HepG2 (cell line): ENCODE measurements around the gene AGGF1. TPM values are rescaled to one million over a fixed set of nuclear protein-coding genes. Genes with fewer than 3 reads are reported as not detected.
A peak's percentile ranks its signal among the peaks of the same experiment; 100 is the strongest.

Source experiments
- AGO1 ChIP-seq: fragments of 200-400 bp; formaldehyde crosslinking; IDR thresholded peaks from 2 replicates; pipeline ENCODE4 v1.6.1; 2017; ENCODE audit warnings: mild to moderate bottlenecking, low read depth, low read length, moderate library complexity; ENCODE audit not compliant: poor library complexity, severe bottlenecking
- BRF2 ChIP-seq: sonication (generic); formaldehyde crosslinking; IDR thresholded peaks from 2 replicates; pipeline ENCODE4 v1.8.1; 2022; ENCODE audit warnings: mild to moderate bottlenecking, missing genetic modification reagents
- CREB1 ChIP-seq, 2 experiments: fragments of 450-650 bp in 1 of 2; IDR thresholded peaks; 2 replicates each; pipeline ENCODE4 v1.6.1; 2016 to 2017; ENCODE audit warnings: control low read depth in 1 of 2, mild to moderate bottlenecking in 1 of 2, missing compliant biosample characterization in 1 of 2, missing genetic modification characterization in 1 of 2
- CTCF ChIP-seq: sonication (generic); formaldehyde crosslinking; IDR thresholded peaks from 2 replicates; pipeline ENCODE4 v1.5.0; 2020; ENCODE audit warnings: mild to moderate bottlenecking, missing genetic modification reagents, moderate library complexity
- FOSL2 ChIP-seq: sonication (generic); formaldehyde crosslinking; IDR thresholded peaks from 2 replicates; pipeline ENCODE4 v1.4.0; 2020; ENCODE audit warnings: missing genetic modification reagents
- FOXA1 ChIP-seq, 2 experiments: fragments of 450-650 bp in 1 of 2; sonication (generic) in 1 of 2; formaldehyde crosslinking in 1 of 2; IDR thresholded peaks; 2 replicates each; pipeline versions ENCODE4 v1.4.0 to v1.6.1; 2016 to 2020; ENCODE audit warnings: missing genetic modification reagents in 1 of 2
- FOXJ3 ChIP-seq: sonication (generic); formaldehyde crosslinking; IDR thresholded peaks from 2 replicates; pipeline ENCODE4 v1.4.0; 2020; ENCODE audit warnings: missing genetic modification reagents, mild to moderate bottlenecking, borderline replicate concordance
- GFI1 ChIP-seq: sonication (generic); formaldehyde crosslinking; IDR thresholded peaks from 2 replicates; pipeline ENCODE4 v1.5.0; 2020; ENCODE audit warnings: missing genetic modification reagents, mild to moderate bottlenecking, borderline replicate concordance
- KAT8 ChIP-seq: IDR thresholded peaks from 2 replicates; pipeline ENCODE4 v1.6.1; 2016; ENCODE audit warnings: missing genetic modification reagents, missing compliant biosample characterization
- KDM5A ChIP-seq: fragments of 200-600 bp; sonication (generic); IDR thresholded peaks from 2 replicates; pipeline ENCODE4 v1.7.0; 2018; ENCODE audit warnings: antibody characterized with exemption, mild to moderate bottlenecking, low read length, borderline replicate concordance
- KLF11 ChIP-seq: IDR thresholded peaks from 2 replicates; pipeline ENCODE4 v1.6.1; 2016; ENCODE audit warnings: missing compliant biosample characterization
- SIN3A ChIP-seq: IDR thresholded peaks from 2 replicates; pipeline ENCODE4 v1.6.1; 2011; ENCODE audit warnings: low read depth, mild to moderate bottlenecking, control low read depth, low read length, borderline replicate concordance
- SP4 ChIP-seq: sonication (generic); formaldehyde crosslinking; IDR thresholded peaks from 2 replicates; pipeline ENCODE4 v1.8.1; 2023; ENCODE audit warnings: mild to moderate bottlenecking, missing genetic modification reagents
- TCF7 ChIP-seq: sonication (generic); IDR thresholded peaks from 2 replicates; pipeline ENCODE4 v1.6.1; 2016; ENCODE audit warnings: antibody characterized with exemption, low read depth
- TEF ChIP-seq: sonication (generic); formaldehyde crosslinking; IDR thresholded peaks from 2 replicates; pipeline ENCODE4 v1.5.0; 2020; ENCODE audit warnings: missing genetic modification reagents
- THRA ChIP-seq: sonication (generic); formaldehyde crosslinking; IDR thresholded peaks from 2 replicates; pipeline ENCODE4 v1.4.0; 2020; ENCODE audit warnings: missing genetic modification reagents, borderline replicate concordance
- ZBTB2 ChIP-seq: sonication (generic); formaldehyde crosslinking; IDR thresholded peaks from 2 replicates; pipeline ENCODE4 v1.8.0; 2022; ENCODE audit warnings: low read depth, missing genetic modification reagents
- ZKSCAN8 ChIP-seq: IDR thresholded peaks from 2 replicates; pipeline ENCODE4 v1.6.1; 2016; ENCODE audit warnings: borderline replicate concordance, missing genetic modification reagents, missing compliant biosample characterization
- ZMYM4 ChIP-seq: sonication (generic); formaldehyde crosslinking; IDR thresholded peaks from 2 replicates; pipeline ENCODE4 v1.8.1; 2023; ENCODE audit warnings: mild to moderate bottlenecking, missing genetic modification reagents
- ZNF335 ChIP-seq: sonication (generic); formaldehyde crosslinking; IDR thresholded peaks from 2 replicates; pipeline ENCODE4 v1.4.0; 2020; ENCODE audit warnings: missing genetic modification reagents
- ZNF383 ChIP-seq: sonication (generic); formaldehyde crosslinking; IDR thresholded peaks from 2 replicates; pipeline ENCODE4 v1.4.0; 2020; ENCODE audit warnings: missing genetic modification reagents, mild to moderate bottlenecking, borderline replicate concordance
- ZNF557 ChIP-seq: sonication (generic); formaldehyde crosslinking; IDR thresholded peaks from 2 replicates; pipeline ENCODE4 v1.4.0; 2020; ENCODE audit warnings: missing genetic modification reagents
- ZNF644 ChIP-seq: IDR thresholded peaks from 2 replicates; pipeline ENCODE4 v1.6.1; 2016; ENCODE audit warnings: low read depth
- polyA plus RNA-seq, 8 experiments: library from polyadenylated mRNA; depleted of rRNA in 3 of 8; stranded (reverse) in 7 of 8; unstranded in 1 of 8; fragments of >200 nt; fragmentation: Illumina TruSeq in 4 of 8; extraction: Trizol in 4 of 8; gene quantifications; 2 replicates each; pipeline versions ENCODE4 v1.2.1 to v1.2.3, GENCODE V29; 2011 to 2016; ENCODE audit warnings: low read depth in 4 of 8, missing spikeins in 1 of 8, mixed read lengths in 1 of 8; ENCODE audit not compliant: insufficient read depth in 1 of 8
- total RNA-seq, 5 experiments: library from RNA; depleted of rRNA; stranded (reverse); fragments of >200 nt; fragmentation: Illumina TruSeq; extraction: Trizol; gene quantifications; 2 replicates each; pipeline ENCODE4 v1.2.3, GENCODE V29; 2016; ENCODE audit warnings: low read depth in 1 of 5

AGGF1 gene
- total and polyA plus RNA-seq, 2 of the 13 experiments (the other 11 are each of a cell fraction or from before 2014, with no cell fraction given) = 12.9 to 15.5 TPM

GRCh38 chr5:77086689-77087483, 56.7 kb downstream of the AGGF1 start, which contains the start of gene ZBED3 (continued):
- TF ChIP-seq FOXA1 (IDR thresholded peaks at IDR 0.05) (no peak), FOXA1 (CRISPR knock-in tag; IDR thresholded peaks at IDR 0.05) (no peak), SIN3A (0 out of 2 replicates have a peak, but pooled peaks have one; percentile 42), TEF (CRISPR knock-in tag) (peak; percentile 21; the same call in 1 of the 2 replicates), FOXJ3 (CRISPR knock-in tag) (no peak), ZKSCAN8 (CRISPR knock-in tag) (no peak), KDM5A (peak; percentile 59; the same call in 1 of the 2 replicates), BRF2 (CRISPR knock-in tag) (0 out of 2 replicates have a peak, but pooled peaks have one; percentile 53), GFI1 (CRISPR knock-in tag) (peak; percentile 47), THRA (no peak; the same call in 1 of the 2 replicates), ZNF335 (peak; percentile 95), ZMYM4 (CRISPR knock-in tag) (peak; percentile 37), ZNF644 (CRISPR knock-in tag) (no peak), AGO1 (peak; percentile 28), ZNF383 (CRISPR knock-in tag) (no peak), FOSL2 (CRISPR knock-in tag) (peak; percentile 40; the same call in 1 of the 2 replicates), SP4 (CRISPR knock-in tag) (peak; percentile 36; the same call in 1 of the 2 replicates), CREB1 (IDR thresholded peaks at IDR 0.05) (peak; percentile 37; the same call in 1 of the 2 replicates), CREB1 (CRISPR knock-in tag; IDR thresholded peaks at IDR 0.05) (peak; percentile 53), KLF11 (CRISPR knock-in tag) (0 out of 2 replicates have a peak, but pooled peaks have one; percentile 33), ZBTB2 (CRISPR knock-in tag) (no peak), TCF7 (no peak), KAT8 (CRISPR knock-in tag) (0 out of 2 replicates have a peak, but pooled peaks have one; percentile 11), ZNF557 (CRISPR knock-in tag) (no peak), CTCF (CRISPR knock-in tag) (peak; percentile 56)
